Activated CD8-positive, alpha-beta memory T cell treated with anti-CD3 and anti-CD28 coated beads, Interleukin-2, amount 10 ng/mL, durations not matched to agents 7 days and 5 days (primary cell): ENCODE results near the gene DCP1A. TPM values are rescaled to one million over a fixed set of nuclear protein-coding genes. Genes with fewer than 3 reads are reported as not detected.
"Not testable (repeated sequence)": the region's sequence is repeated elsewhere in the genome, so short reads cannot be mapped to it uniquely, and the experiment has no call there.

Experiments
- ATAC-seq: fragments of 150-1000 bp; cut with Tn5 transposase; one replicate; pipeline ENCODE4 v1.10.0; 2021; ENCODE audit warnings: moderate library complexity
- CTCF ChIA-PET: fragments of 350-600 bp; sonication (Branson Sonifier 250); formaldehyde crosslinking; loops from one replicate; lab custom pipeline; 2021; ENCODE audit warnings: antibody characterized with exemption; lab: Charles Lee
- DNase-seq: peaks from one replicate; pipeline ENCODE4 v3.0.0-alpha.2; 2020
- H3K27ac Mint-ChIP-seq: one replicate; pipeline ENCODE4 v1.8.0; 2021; ENCODE audit warnings: mild to moderate bottlenecking, mixed read lengths
- H3K27me3 Mint-ChIP-seq: one replicate; pipeline ENCODE4 v1.8.0; 2021; ENCODE audit warnings: mixed read lengths
- H3K36me3 Mint-ChIP-seq: one replicate; pipeline ENCODE4 v1.8.0; 2021; ENCODE audit warnings: mild to moderate bottlenecking, mixed read lengths
- H3K4me1 Mint-ChIP-seq: one replicate; pipeline ENCODE4 v1.8.0; 2021; ENCODE audit warnings: mixed read lengths
- H3K4me3 Mint-ChIP-seq: one replicate; pipeline ENCODE4 v1.8.0; 2021; ENCODE audit warnings: mild to moderate bottlenecking, moderate library complexity, mixed read lengths
- H3K9me3 Mint-ChIP-seq: one replicate; pipeline ENCODE4 v1.8.0; 2022; ENCODE audit warnings: low read depth, mixed read lengths
- total RNA-seq, 2 experiments: library from RNA; stranded (reverse); gene quantifications; one replicate each; pipeline ENCODE4 v1.2.3, GENCODE V29; 2021

DCP1A gene
- total RNA-seq, 2 experiments from 2014 or later: 28.6 to 30.0 TPM

- DNase-seq: no peak
- no peak for ATAC-seq
- H3K36me3 Mint-ChIP-seq: peaks cover 21% of the 10 kb centered on the region
- CTCF ChIA-PET: interaction anchor here (0.6 kb wide), 1 partner anchor 40 kb away, joined by 4 read pairs; no protein-coding TSS in a partner anchor
- H3K4me1 Mint-ChIP-seq: no peaks in the 10 kb centered on the region
- H3K27me3 Mint-ChIP-seq: no peaks in the 10 kb centered on the region
- no peak overlapping the region for H3K27ac Mint-ChIP-seq
- no peak overlapping the region for H3K4me3 Mint-ChIP-seq
- no peaks in the 10 kb centered on the region for H3K9me3 Mint-ChIP-seq
Observed at GRCh38 chr3:53312832-53313231, 34.5 kb downstream of the DCP1A start.

- Mint-ChIP-seq H3K36me3 (peaks cover 23% of the 10 kb centered on the region), H3K27ac (no peak overlapping the region), H3K9me3 (no peaks in the 10 kb centered on the region), H3K4me1 (no peaks in the 10 kb centered on the region), H3K4me3 (no peak overlapping the region), H3K27me3 (no peaks in the 10 kb centered on the region)
- DNase-seq (no peak), ATAC-seq (no peak)
- CTCF ChIA-PET: interaction anchor here (1.6 kb wide), 1 partner anchor 398 kb away, joined by 4 read pairs; no protein-coding TSS in a partner anchor
Observed at GRCh38 chr3:53311882-53312281, 35.5 kb downstream of the DCP1A start.

- no peak for ATAC-seq
- Mint-ChIP-seq H3K4me3 (no peak overlapping the region), H3K36me3 (peaks cover 17% of the 10 kb centered on the region), H3K27me3 (no peaks in the 10 kb centered on the region), H3K4me1 (no peaks in the 10 kb centered on the region), H3K9me3 (no peaks in the 10 kb centered on the region), H3K27ac (no peak overlapping the region)
- CTCF ChIA-PET: interaction anchor here (1.6 kb wide), 1 partner anchor 368 kb away, joined by 3 read pairs; no protein-coding TSS in a partner anchor
- DNase-seq: no peak
Observed at GRCh38 chr3:53303957-53304356, 43.4 kb downstream of the DCP1A start.

GRCh38 chr3:53303549-53303948 is 43.8 kb downstream of the DCP1A start:
- Mint-ChIP-seq H3K36me3 (peaks cover 17% of the 10 kb centered on the region), H3K9me3 (no peaks in the 10 kb centered on the region), H3K27ac (no peak overlapping the region), H3K4me3 (no peak overlapping the region), H3K27me3 (no peaks in the 10 kb centered on the region), H3K4me1 (no peaks in the 10 kb centered on the region)
- CTCF ChIA-PET: no interaction called here
- ATAC-seq: no peak
- DNase-seq: no peak

- peaks cover 14% of the 10 kb centered on the region for H3K36me3 Mint-ChIP-seq
Observed at GRCh38 chr3:53300826-53301225, 46.5 kb downstream of the DCP1A start.

GRCh38 chr3:53299611-53300023 is 47.7 kb downstream of the DCP1A start:
- peak; percentile 76 for ATAC-seq
- Mint-ChIP-seq H3K36me3 (peaks cover 11% of the 10 kb centered on the region), H3K27ac (peak overlapping the region; percentile 30)
- CTCF ChIA-PET: interaction anchor here (0.9 to 2.2 kb wide), 7 partner anchors 10 to 411 kb away, joined by 3 to 13 read pairs (median 4); no protein-coding TSS in a partner anchor
- H3K4me3 Mint-ChIP-seq, H3K4me1 Mint-ChIP-seq, H3K27me3 Mint-ChIP-seq, H3K9me3 Mint-ChIP-seq, DNase-seq: not testable (repeated sequence)

More at GRCh38 chr3:53300826-53301225, 46.5 kb downstream of the DCP1A start:
- CTCF ChIA-PET: interaction anchor here (1.2 to 2.2 kb wide), 4 partner anchors 9 to 379 kb away, joined by 3 to 13 read pairs (median 4); no protein-coding TSS in a partner anchor
- H3K9me3 Mint-ChIP-seq: no peaks in the 10 kb centered on the region
- DNase-seq (no peak), ATAC-seq (no peak)
- no peak overlapping the region for H3K27ac Mint-ChIP-seq
- no peaks in the 10 kb centered on the region for H3K27me3 Mint-ChIP-seq
- H3K4me1 Mint-ChIP-seq: no peaks in the 10 kb centered on the region
- no peak overlapping the region for H3K4me3 Mint-ChIP-seq

- DNase-seq: no peak
- CTCF ChIA-PET: no interaction called here
- ATAC-seq: no peak
Observed at GRCh38 chr3:53295410-53295809, 51.9 kb downstream of the DCP1A start.

GRCh38 chr3:53293867-53294266 is 53.5 kb downstream of the DCP1A start:
- ATAC-seq (no peak), DNase-seq (no peak)
- CTCF ChIA-PET: interaction anchor here (1.6 kb wide), 1 partner anchor 73 kb away, joined by 3 read pairs; no protein-coding TSS in a partner anchor
- H3K4me3 Mint-ChIP-seq: no peak overlapping the region
- no peak overlapping the region for H3K27ac Mint-ChIP-seq
- no peaks in the 10 kb centered on the region for H3K4me1 Mint-ChIP-seq
- H3K9me3 Mint-ChIP-seq: no peaks in the 10 kb centered on the region
- no peaks in the 10 kb centered on the region for H3K27me3 Mint-ChIP-seq
- H3K36me3 Mint-ChIP-seq: peaks cover 5% of the 10 kb centered on the region

More at GRCh38 chr3:53295410-53295809, 51.9 kb downstream of the DCP1A start:
- no peaks in the 10 kb centered on the region for H3K9me3 Mint-ChIP-seq
- peaks cover 8% of the 10 kb centered on the region for H3K36me3 Mint-ChIP-seq
- H3K4me1 Mint-ChIP-seq: no peaks in the 10 kb centered on the region
- H3K4me3 Mint-ChIP-seq: no peak overlapping the region
- H3K27ac Mint-ChIP-seq: no peak overlapping the region
- no peaks in the 10 kb centered on the region for H3K27me3 Mint-ChIP-seq

GRCh38 chr3:53288214-53288613 is 59.1 kb downstream of the DCP1A start:
- Mint-ChIP-seq H3K27me3 (no peaks in the 10 kb centered on the region), H3K36me3 (peaks cover 13% of the 10 kb centered on the region), H3K9me3 (no peaks in the 10 kb centered on the region), H3K27ac (no peak overlapping the region), H3K4me1 (no peaks in the 10 kb centered on the region), H3K4me3 (no peak overlapping the region)
- CTCF ChIA-PET: interaction anchor here (1.1 kb wide), 1 partner anchor 411 kb away, joined by 3 read pairs; no protein-coding TSS in a partner anchor
- no peak for DNase-seq
- no peak for ATAC-seq

GRCh38 chr3:53287131-53287629 is 60.2 kb downstream of the DCP1A start:
- peaks cover 12% of the 10 kb centered on the region for H3K36me3 Mint-ChIP-seq
- no peak for ATAC-seq
- no peak overlapping the region for H3K27ac Mint-ChIP-seq

GRCh38 chr3:53286727-53287126 is 60.6 kb downstream of the DCP1A start:
- Mint-ChIP-seq H3K4me1 (no peaks in the 10 kb centered on the region), H3K36me3 (peaks cover 12% of the 10 kb centered on the region), H3K4me3 (no peak overlapping the region), H3K27ac (no peak overlapping the region), H3K9me3 (no peaks in the 10 kb centered on the region), H3K27me3 (no peaks in the 10 kb centered on the region)
- CTCF ChIA-PET: interaction anchor here (0.9 to 1.9 kb wide), 4 partner anchors 10 to 179 kb away, joined by 3 to 6 read pairs (median 3); no protein-coding TSS in a partner anchor
- DNase-seq: no peak
- no peak for ATAC-seq

More at GRCh38 chr3:53287131-53287629, 60.2 kb downstream of the DCP1A start:
- H3K4me1 Mint-ChIP-seq: no peaks in the 10 kb centered on the region
- DNase-seq: no peak
- no peaks in the 10 kb centered on the region for H3K9me3 Mint-ChIP-seq
- H3K4me3 Mint-ChIP-seq: no peak overlapping the region
- H3K27me3 Mint-ChIP-seq: no peaks in the 10 kb centered on the region
- CTCF ChIA-PET: interaction anchor here (0.6 to 1.9 kb wide), 5 partner anchors 10 to 180 kb away, joined by 3 to 6 read pairs (median 3); no protein-coding TSS in a partner anchor

GRCh38 chr3:53282581-53282980 is 64.8 kb downstream of the DCP1A start:
- no peaks in the 10 kb centered on the region for H3K4me1 Mint-ChIP-seq
- no peak for DNase-seq
- H3K4me3 Mint-ChIP-seq: no peak overlapping the region
- ATAC-seq: no peak
- H3K36me3 Mint-ChIP-seq: peaks cover 8% of the 10 kb centered on the region
- H3K9me3 Mint-ChIP-seq: no peaks in the 10 kb centered on the region
- no peaks in the 10 kb centered on the region for H3K27me3 Mint-ChIP-seq
- H3K27ac Mint-ChIP-seq: no peak overlapping the region
- CTCF ChIA-PET: no interaction called here

GRCh38 chr3:53278667-53279066 is 68.7 kb downstream of the DCP1A start:
- H3K27me3 Mint-ChIP-seq: no peaks in the 10 kb centered on the region
- CTCF ChIA-PET: no interaction called here

More at GRCh38 chr3:53278667-53279066, 68.7 kb downstream of the DCP1A start:
- Mint-ChIP-seq H3K27ac (no peak overlapping the region), H3K9me3 (no peaks in the 10 kb centered on the region), H3K4me3 (no peak overlapping the region), H3K36me3 (no peaks in the 10 kb centered on the region), H3K4me1 (peaks cover 10% of the 10 kb centered on the region)
- no peak for ATAC-seq
- no peak for DNase-seq
